RKO (cell line): ENCODE measurements around the gene CYP39A1.

Experiments
- DNase-seq: peaks from one replicate; pipeline ENCODE4 v3.0.0-alpha.2; 2016; ENCODE audit warnings: low spot score

The CYP39A1 gene

GRCh38 chr6:46511320-46511719 is 141.3 kb downstream of the CYP39A1 start:
- DNase-seq: no peak

GRCh38 chr6:46510651-46511050 is 142.0 kb downstream of the CYP39A1 start:
- DNase-seq: no peak

GRCh38 chr6:46509981-46510510 is 142.6 kb downstream of the CYP39A1 start:
- DNase-seq: no peak

- DNase-seq: no peak
Measured at GRCh38 chr6:46509063-46509462, 143.6 kb downstream of the CYP39A1 start.

- no peak for DNase-seq
Measured at GRCh38 chr6:46507426-46507825, 145.2 kb downstream of the CYP39A1 start.

GRCh38 chr6:46505693-46506512 is 146.7 kb downstream of the CYP39A1 start:
- no peak for DNase-seq

GRCh38 chr6:46504242-46504641 is 148.4 kb downstream of the CYP39A1 start:
- DNase-seq: no peak

GRCh38 chr6:46502486-46503119 is 150.0 kb downstream of the CYP39A1 start:
- DNase-seq: no peak

GRCh38 chr6:46501136-46502089 is 151.2 kb downstream of the CYP39A1 start:
- DNase-seq: peak; percentile 37

GRCh38 chr6:46500382-46500781 is 152.2 kb downstream of the CYP39A1 start:
- no peak for DNase-seq
